DLD1 (cell line): ENCODE results near the gene OPN5.
"Not testable (repeated sequence)": the region's sequence is repeated elsewhere in the genome, so short reads cannot be mapped to it uniquely, and the experiment has no call there.

Source experiments
- in situ Hi-C: cut with HindIII; loops from 2 replicates; pipeline ENCODE4 v1.10.0; 2017; ENCODE audit warnings: low sequenced_read_pairs

Gene OPN5

GRCh38 chr6:47781732-47782131 is at the start of gene OPN5:
Gene OPN5, plus strand, starts transcription at chr6:47782032. Its CDS starts 35 bp downstream, at chr6:47782067.
- in situ Hi-C loops = no loop called here

- in situ Hi-C loops = no loop called here
Observed at GRCh38 chr6:47733879-47734558, 47.8 kb upstream of the OPN5 start.

- in situ Hi-C loops = no loop called here
Observed at GRCh38 chr6:47734831-47735481, 46.9 kb upstream of the OPN5 start.

- in situ Hi-C loops = no loop called here
Observed at GRCh38 chr6:47736083-47736700, 45.6 kb upstream of the OPN5 start.

- in situ Hi-C loops = no loop called here
Observed at GRCh38 chr6:47737406-47737805, 44.4 kb upstream of the OPN5 start.

- in situ Hi-C loops = no loop called here
Observed at GRCh38 chr6:47740714-47741113, 41.1 kb upstream of the OPN5 start.

- in situ Hi-C loops = no loop called here
Observed at GRCh38 chr6:47741807-47742206, 40.0 kb upstream of the OPN5 start.

GRCh38 chr6:47743744-47744143 is 38.1 kb upstream of the OPN5 start:
- in situ Hi-C loops = no loop called here

- in situ Hi-C loops = not testable (repeated sequence)
Observed at GRCh38 chr6:47745269-47745668, 36.6 kb upstream of the OPN5 start.

- in situ Hi-C loops = no loop called here
Observed at GRCh38 chr6:47749757-47750156, 32.1 kb upstream of the OPN5 start.

- in situ Hi-C loops = no loop called here
Observed at GRCh38 chr6:47752801-47753200, 29.0 kb upstream of the OPN5 start.

- in situ Hi-C loops = no loop called here
Observed at GRCh38 chr6:47759364-47759763, 22.5 kb upstream of the OPN5 start.

- in situ Hi-C loops = no loop called here
Observed at GRCh38 chr6:47762502-47762901, 19.3 kb upstream of the OPN5 start.

GRCh38 chr6:47766445-47766844 is 15.4 kb upstream of the OPN5 start:
- in situ Hi-C loops = no loop called here

- in situ Hi-C loops = no loop called here
Observed at GRCh38 chr6:47767102-47767501, 14.7 kb upstream of the OPN5 start.

- in situ Hi-C loops = no loop called here
Observed at GRCh38 chr6:47769982-47770381, 11.8 kb upstream of the OPN5 start.

- in situ Hi-C loops = no loop called here
Observed at GRCh38 chr6:47772359-47772758, 9.5 kb upstream of the OPN5 start.

GRCh38 chr6:47773005-47773404 is 8.8 kb upstream of the OPN5 start:
- in situ Hi-C loops = no loop called here

- in situ Hi-C loops = no loop called here
Observed at GRCh38 chr6:47780510-47781356, 1.1 kb upstream of the OPN5 start.

GRCh38 chr6:47785182-47785581 is 3.4 kb downstream of the OPN5 start:
- in situ Hi-C loops = no loop called here
